H9 (cell line): ENCODE results near the gene SLC6A2. TPM values are rescaled to one million over a fixed set of nuclear protein-coding genes. Genes with fewer than 3 reads are reported as not detected.

Source experiments
- DNase-seq: peaks from one replicate; pipeline ENCODE4 v3.0.0-alpha.2; 2017
- H2AFZ ChIP-seq: one replicate; pipeline ENCODE4 v1.6.1; 2013; ENCODE audit warnings: mild to moderate bottlenecking, low read length, control low read depth, moderate library complexity
- H2AK5ac ChIP-seq: 2 replicates; pipeline ENCODE4 v1.6.1; 2013; ENCODE audit warnings: low read length, control low read depth, mixed read lengths; ENCODE audit not compliant: insufficient read length
- H2BK120ac ChIP-seq: one replicate; pipeline ENCODE4 v1.6.1; 2013; ENCODE audit warnings: low read depth, mild to moderate bottlenecking, low read length, control low read depth, inconsistent platforms; ENCODE audit not compliant: poor library complexity, severe bottlenecking
- H2BK12ac ChIP-seq: 2 replicates; pipeline ENCODE4 v1.6.1; 2013; ENCODE audit warnings: low read length, control low read depth, mixed read lengths, low read depth; ENCODE audit not compliant: insufficient read length
- H2BK15ac ChIP-seq: 2 replicates; pipeline ENCODE4 v1.6.1; 2013; ENCODE audit warnings: low read depth, low read length, control low read depth
- H2BK20ac ChIP-seq: one replicate; pipeline ENCODE4 v1.6.1; 2013; ENCODE audit warnings: low read depth, mild to moderate bottlenecking, low read length, control low read depth, inconsistent platforms; ENCODE audit not compliant: poor library complexity, severe bottlenecking
- H2BK5ac ChIP-seq: 2 replicates; pipeline ENCODE4 v1.6.1; 2013; ENCODE audit warnings: low read length, control low read depth, mixed read lengths; ENCODE audit not compliant: insufficient read length
- H3K14ac ChIP-seq: 2 replicates; pipeline ENCODE4 v1.6.1; 2013; ENCODE audit warnings: low read length, control low read depth; ENCODE audit not compliant: insufficient read depth
- H3K18ac ChIP-seq: 2 replicates; pipeline ENCODE4 v1.6.1; 2013; ENCODE audit warnings: low read depth, mild to moderate bottlenecking, mixed read lengths, low read length, control low read depth; ENCODE audit not compliant: insufficient read length
- H3K23ac ChIP-seq: 2 replicates; pipeline ENCODE4 v1.6.1; 2013; ENCODE audit warnings: low read length, control low read depth, mixed read lengths, low read depth; ENCODE audit not compliant: insufficient read length
- H3K23me2 ChIP-seq: 2 replicates; pipeline ENCODE4 v1.6.1; 2013; ENCODE audit warnings: low read depth, mild to moderate bottlenecking, mixed read lengths, low read length, control low read depth; ENCODE audit not compliant: insufficient read length, poor library complexity, severe bottlenecking
- H3K27ac ChIP-seq: 2 replicates; pipeline ENCODE4 v1.5.1; 2013; ENCODE audit warnings: low read length, control low read depth, mixed read lengths, low read depth; ENCODE audit not compliant: insufficient read length
- H3K27me3 ChIP-seq: 2 replicates; pipeline ENCODE4 v1.6.1; 2013; ENCODE audit warnings: low read length, control low read depth, inconsistent platforms; ENCODE audit not compliant: insufficient read depth
- H3K4ac ChIP-seq: 2 replicates; pipeline ENCODE4 v1.6.1; 2013; ENCODE audit warnings: low read depth, mild to moderate bottlenecking, control low read depth, inconsistent platforms, low read length, moderate library complexity
- H3K4me1 ChIP-seq: 2 replicates; pipeline ENCODE4 v1.6.1; 2013; ENCODE audit warnings: low read length, control low read depth, inconsistent platforms; ENCODE audit not compliant: insufficient read depth
- H3K4me2 ChIP-seq: 2 replicates; pipeline ENCODE4 v1.6.1; 2013; ENCODE audit warnings: low read length, control low read depth, mixed read lengths; ENCODE audit not compliant: insufficient read length, insufficient read depth
- H3K56ac ChIP-seq: 2 replicates; pipeline ENCODE4 v1.6.1; 2013; ENCODE audit warnings: low read depth, mild to moderate bottlenecking, mixed read lengths, low read length, control low read depth; ENCODE audit not compliant: insufficient read length
- H3K79me1 ChIP-seq: 2 replicates; pipeline ENCODE4 v1.6.1; 2013; ENCODE audit warnings: low read depth, mild to moderate bottlenecking, moderate library complexity, low read length, control low read depth, inconsistent platforms; ENCODE audit not compliant: insufficient read depth, poor library complexity, severe bottlenecking
- H3K79me2 ChIP-seq: 2 replicates; pipeline ENCODE4 v1.6.1; 2013; ENCODE audit warnings: low read length, control low read depth, inconsistent platforms; ENCODE audit not compliant: insufficient read depth
- H3K9ac ChIP-seq: 2 replicates; pipeline ENCODE4 v1.6.1; 2013; ENCODE audit warnings: low read length, control low read depth, mixed read lengths; ENCODE audit not compliant: insufficient read length; ENCODE audit errors: extremely low read depth
- H3K9me3 ChIP-seq: one replicate; pipeline ENCODE4 v1.6.1; 2013; ENCODE audit warnings: low read depth, low read length, inconsistent platforms; ENCODE audit not compliant: control insufficient read depth
- H3T11ph ChIP-seq: one replicate; pipeline ENCODE4 v1.6.1; 2013; ENCODE audit warnings: mild to moderate bottlenecking, low read length, control low read depth, inconsistent platforms
- H4K20me1 ChIP-seq: one replicate; pipeline ENCODE4 v1.6.1; 2013; ENCODE audit not compliant: control insufficient read depth, insufficient read length, insufficient read depth
- H4K5ac ChIP-seq: 2 replicates; pipeline ENCODE4 v1.6.1; 2013; ENCODE audit warnings: low read depth, mild to moderate bottlenecking, mixed read lengths, low read length, control low read depth; ENCODE audit not compliant: insufficient read length
- H4K8ac ChIP-seq: replicated peaks from 2 replicates; pipeline ENCODE4 v1.6.1; 2013; ENCODE audit warnings: low read length, control low read depth, mixed read lengths, low read depth; ENCODE audit not compliant: insufficient read length
- H4K91ac ChIP-seq: 2 replicates; pipeline ENCODE4 v1.6.1; 2013; ENCODE audit warnings: low read depth, mild to moderate bottlenecking, moderate library complexity, mixed read lengths, low read length, control low read depth; ENCODE audit not compliant: insufficient read length
- H3K27ac Mint-ChIP-seq, 3 experiments: 2 replicates in 2 of 3; 3 replicates in 1 of 3; pipeline ENCODE4 v1.8.0; 2020 to 2021; ENCODE audit warnings: mixed read lengths in 3 of 3, mild to moderate bottlenecking in 1 of 3, moderate library complexity in 1 of 3
- H3K27me3 Mint-ChIP-seq: 2 replicates; pipeline ENCODE4 v1.8.0; 2021; ENCODE audit warnings: low read depth, mild to moderate bottlenecking, moderate library complexity, mixed read lengths
- H3K36me3 Mint-ChIP-seq, 3 experiments: 2 replicates in 2 of 3; 3 replicates in 1 of 3; pipeline ENCODE4 v1.8.0; 2020 to 2021; ENCODE audit warnings: low read depth in 3 of 3, mixed read lengths in 3 of 3; ENCODE audit not compliant: insufficient read depth in 1 of 3
- H3K4me1 Mint-ChIP-seq, 2 experiments: 2 replicates each; pipeline ENCODE4 v1.8.0; 2020; ENCODE audit warnings: mixed read lengths in 2 of 2
- H3K4me3 Mint-ChIP-seq, 2 experiments: 2 replicates in 1 of 2; 3 replicates in 1 of 2; pipeline ENCODE4 v1.8.0; 2020 to 2021; ENCODE audit warnings: mild to moderate bottlenecking in 2 of 2, mixed read lengths in 2 of 2, moderate library complexity in 1 of 2
- H3K9me3 Mint-ChIP-seq, 2 experiments: 2 replicates in 1 of 2; 3 replicates in 1 of 2; pipeline ENCODE4 v1.8.0; 2020; ENCODE audit warnings: mild to moderate bottlenecking in 2 of 2, mixed read lengths in 2 of 2, moderate library complexity in 1 of 2
- CTCF ChIP-seq: fragments of 200-600 bp; sonication (generic); conservative IDR thresholded peaks from 3 replicates; pipeline ENCODE4 v1.8.0; 2021; ENCODE audit warnings: antibody characterized with exemption, mild to moderate bottlenecking
- WGBS: extraction: QIAGEN DNeasy Blood & Tissue Kit; methylation state at CpG from one replicate; pipeline ENCODE4 v1.1.7; 2013; ENCODE audit warnings: missing lambda C conversion rate, low lambda C conversion rate, mixed read lengths; ENCODE audit not compliant: insufficient read length; ENCODE audit errors: extremely low coverage; 5-methylcytosine and 5-hydroxymethylcytosine counted together
- total RNA-seq: library from RNA; stranded (reverse); gene quantifications from 2 replicates; pipeline ENCODE4 v1.2.1, GENCODE V29; 2021

SLC6A2 gene
- total RNA-seq, 1 experiment from 2014 or later, result 0.24 TPM

DNA sequence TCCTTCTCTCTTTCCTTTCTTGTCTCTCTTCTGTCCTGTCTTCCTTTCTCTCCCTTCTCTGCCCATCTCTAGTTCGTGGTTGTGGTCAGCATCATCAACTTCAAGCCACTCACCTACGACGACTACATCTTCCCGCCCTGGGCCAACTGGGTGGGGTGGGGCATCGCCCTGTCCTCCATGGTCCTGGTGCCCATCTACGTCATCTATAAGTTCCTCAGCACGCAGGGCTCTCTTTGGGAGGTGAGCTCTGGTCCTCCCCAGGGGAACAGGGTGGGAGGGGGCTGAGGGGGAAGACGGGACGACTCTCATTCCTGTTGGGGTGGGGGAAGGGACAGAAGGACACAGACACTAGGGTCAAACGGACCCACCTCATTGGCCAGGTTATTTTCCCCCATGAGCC, 44.3 kb downstream of the SLC6A2 start:
- Mint-ChIP-seq H3K27ac (no peak overlapping the region), H3K27me3 (peaks cover 3% of the 10 kb centered on the region; the same call in 1 of the 2 replicates), H3K9me3 (no peaks in the 10 kb centered on the region; a peak in 1 of 5 replicates), H3K4me3 (no peak overlapping the region), H3K36me3 (no peaks in the 10 kb centered on the region), H3K4me1 (peaks cover 14 to 18% of the 10 kb centered on the region in 2 experiments)
- no peak for DNase-seq
- Histone ChIP-seq H3K23ac (no peak overlapping the region), H3K79me1 (no peaks in the 10 kb centered on the region), H3K14ac (no peak overlapping the region), H2BK120ac (no peak overlapping the region), H3K56ac (no peak overlapping the region), H3K9me3 (no peaks in the 10 kb centered on the region), H4K5ac (no peak overlapping the region), H2BK5ac (no peak overlapping the region), H2BK12ac (no peak overlapping the region), H4K8ac (no peak overlapping the region), H2BK15ac (no peak overlapping the region), H3K9ac (no peak overlapping the region), H3K4me1 (no peaks in the 10 kb centered on the region; the same call in 1 of the 2 replicates), H3K27ac (no peak overlapping the region), H2BK20ac (no peak overlapping the region), H3K4ac (no peak overlapping the region), H3K27me3 (no peaks in the 10 kb centered on the region), H3K79me2 (no peaks in the 10 kb centered on the region), H3T11ph (no peak overlapping the region), H3K4me2 (no peak overlapping the region), H4K91ac (no peak overlapping the region), H3K18ac (no peak overlapping the region), H4K20me1 (no peaks in the 10 kb centered on the region), H2AK5ac (no peak overlapping the region), H3K23me2 (no peaks in the 10 kb centered on the region), H2AFZ (no peak overlapping the region)
- WGBS, result no CpG with 5 or more reads among the region's 10 CpGs
- TF ChIP-seq CTCF, result no peak
